Measurements from ENCODE around the gene ZMYND19.
A peak's percentile ranks its signal among the peaks of the same experiment; 100 is the strongest.
"Not testable (repeated sequence)": the region's sequence is repeated elsewhere in the genome, so short reads cannot be mapped to it uniquely, and the experiment has no call there.

Gene ZMYND19

GRCh38 chr9:137590469-137591383 lies at the start of gene ZMYND19:
ZMYND19 (minus strand) TSS chr9:137590512; CDS start chr9:137590263, 249 bp downstream.
- TF ChIP-seq JUND (IDR thresholded peaks at IDR 0.05; ENCODE audit: low read depth): no peak
- in situ Hi-C loops (cut with HindIII; ENCODE audit: low pct_unique_long_range_greater_than_20kb, low sequenced_read_pairs): no loop called here
- DNase-seq (ENCODE audit: low read depth in 1 of 2, low spot score in 1 of 2): peak; percentile 96 to 100

DNA sequence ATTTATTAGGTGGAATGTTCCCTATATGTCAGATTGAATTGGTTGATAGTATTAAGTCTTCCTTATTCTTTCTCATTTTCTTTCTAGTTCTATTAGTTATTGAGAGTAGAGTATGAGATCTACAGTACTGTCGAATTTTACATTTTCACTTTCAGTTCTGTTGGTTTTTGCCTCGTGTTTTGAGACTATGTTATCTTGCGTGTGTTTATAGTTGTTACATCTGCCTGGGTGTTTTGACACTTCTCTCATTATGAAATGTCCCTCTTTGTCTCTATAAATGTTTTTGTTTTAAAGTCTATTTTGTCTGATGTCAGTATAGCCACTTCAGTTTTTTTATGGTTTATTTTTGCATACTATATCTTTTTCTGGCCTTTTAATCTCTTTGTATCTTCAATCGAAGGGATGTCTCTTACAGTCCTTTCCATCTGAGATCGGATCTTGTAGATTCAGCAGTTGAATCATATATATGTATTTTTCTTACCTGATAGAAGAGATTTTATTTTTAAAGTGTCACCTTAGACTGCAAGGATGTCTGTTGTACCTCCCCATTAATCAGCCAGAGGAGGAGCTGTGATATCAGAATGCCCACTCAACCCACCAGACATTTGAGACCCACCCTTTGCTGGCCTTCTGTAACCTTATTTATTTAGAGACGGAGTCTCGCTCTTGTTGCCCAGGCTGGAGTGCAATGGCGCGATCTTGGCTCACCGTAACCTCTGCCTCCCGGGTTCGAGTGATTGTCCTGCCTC lies 49.2 kb upstream of the ZMYND19 start:
- DNase-seq (ENCODE audit: low read depth in 1 of 2, low spot score in 1 of 2): no peak
- in situ Hi-C loops (cut with HindIII; ENCODE audit: low pct_unique_long_range_greater_than_20kb, low sequenced_read_pairs): no loop called here
- no peak for TF ChIP-seq JUND (IDR thresholded peaks at IDR 0.05; ENCODE audit: low read depth)

DNA sequence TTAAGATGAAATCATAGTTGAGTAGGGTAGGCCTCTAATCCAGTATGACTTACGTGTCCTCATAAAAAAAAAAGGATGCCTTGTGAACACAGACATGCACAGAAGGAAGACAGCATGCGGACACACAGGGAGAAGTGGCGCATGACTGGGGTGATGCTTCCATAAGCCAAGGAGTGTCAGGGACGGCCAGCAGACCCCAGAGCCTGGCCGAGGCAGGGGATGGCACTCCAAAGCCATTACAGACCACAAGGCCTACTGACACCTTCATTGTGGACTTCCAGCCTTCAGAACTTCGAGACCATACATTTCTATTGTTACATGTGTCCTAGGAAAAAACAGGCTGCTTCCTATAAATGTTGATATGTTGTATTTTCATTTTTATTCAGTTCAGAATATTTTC lies 48.4 kb upstream of the ZMYND19 start:
- no peak for DNase-seq (ENCODE audit: low read depth in 1 of 2, low spot score in 1 of 2)
- in situ Hi-C loops (cut with HindIII; ENCODE audit: low pct_unique_long_range_greater_than_20kb, low sequenced_read_pairs): no loop called here
- no peak for TF ChIP-seq JUND (IDR thresholded peaks at IDR 0.05; ENCODE audit: low read depth)

GRCh38 chr9:137634016-137634415 lies 43.7 kb upstream of the ZMYND19 start:
- TF ChIP-seq JUND (IDR thresholded peaks at IDR 0.05; ENCODE audit: low read depth): no peak
- in situ Hi-C loops (cut with HindIII; ENCODE audit: low pct_unique_long_range_greater_than_20kb, low sequenced_read_pairs): no loop called here
- no peak for DNase-seq (ENCODE audit: low read depth in 1 of 2, low spot score in 1 of 2)

DNA sequence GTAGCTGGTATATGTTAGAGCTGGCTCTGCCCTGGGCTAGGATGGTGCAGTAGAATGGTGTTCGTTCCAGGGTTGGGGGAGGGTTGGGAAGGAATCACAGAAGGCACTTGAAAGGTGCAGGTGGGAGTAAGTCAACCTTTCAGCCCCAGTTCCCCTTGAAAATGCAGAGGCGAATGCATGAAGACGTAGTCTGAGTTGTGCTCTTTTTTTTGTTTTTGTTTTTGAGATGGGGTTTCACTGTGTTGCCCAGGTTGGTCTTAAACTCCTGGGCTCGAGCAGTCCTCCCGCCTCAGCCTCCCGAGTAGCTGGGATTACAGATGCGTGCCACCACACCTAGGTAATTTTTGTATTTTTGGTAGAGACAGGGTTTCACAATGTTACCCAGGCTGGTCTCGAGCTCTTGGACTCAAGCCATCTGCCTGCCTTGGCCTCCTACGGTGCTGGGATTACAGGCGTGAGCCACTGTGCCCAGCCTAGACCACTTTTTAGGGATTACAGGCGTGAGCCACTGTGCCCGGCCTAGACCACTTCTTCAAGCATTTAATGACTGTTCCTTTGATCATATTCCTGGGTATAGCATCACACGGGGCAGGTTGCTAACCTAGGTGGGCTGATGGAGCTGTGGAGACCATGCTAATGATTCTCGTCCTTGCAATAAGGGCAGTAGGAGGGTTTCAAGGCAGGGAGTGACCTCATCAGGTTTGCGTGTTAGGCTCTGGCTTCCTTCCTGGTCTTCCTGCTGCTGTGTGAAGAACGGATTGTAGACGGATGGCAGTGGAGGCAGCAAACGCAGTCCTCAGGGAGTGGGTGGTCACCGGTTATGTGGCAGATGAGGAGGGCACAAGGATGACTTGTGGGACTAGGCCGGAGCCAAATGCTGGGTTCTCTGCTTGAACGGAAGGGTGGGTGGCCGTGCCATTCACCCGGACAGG lies 42.2 kb upstream of the ZMYND19 start:
- in situ Hi-C loops (cut with HindIII; ENCODE audit: low pct_unique_long_range_greater_than_20kb, low sequenced_read_pairs): no loop called here
- TF ChIP-seq JUND (IDR thresholded peaks at IDR 0.05; ENCODE audit: low read depth): no peak
- DNase-seq (ENCODE audit: low read depth in 1 of 2, low spot score in 1 of 2): no peak

- DNase-seq (ENCODE audit: low read depth in 1 of 2, low spot score in 1 of 2): no peak
- no peak for TF ChIP-seq JUND (IDR thresholded peaks at IDR 0.05; ENCODE audit: low read depth)
- in situ Hi-C loops (cut with HindIII; ENCODE audit: low pct_unique_long_range_greater_than_20kb, low sequenced_read_pairs): no loop called here
These were observed 41.3 kb upstream of the ZMYND19 start for GRCh38 chr9:137631345-137632229.

- in situ Hi-C loops (cut with HindIII; ENCODE audit: low pct_unique_long_range_greater_than_20kb, low sequenced_read_pairs): no loop called here
- no peak for TF ChIP-seq JUND (IDR thresholded peaks at IDR 0.05; ENCODE audit: low read depth)
- DNase-seq (ENCODE audit: low read depth in 1 of 2, low spot score in 1 of 2): no peak
These were observed 40.4 kb upstream of the ZMYND19 start for GRCh38 chr9:137630679-137631078.

DNA sequence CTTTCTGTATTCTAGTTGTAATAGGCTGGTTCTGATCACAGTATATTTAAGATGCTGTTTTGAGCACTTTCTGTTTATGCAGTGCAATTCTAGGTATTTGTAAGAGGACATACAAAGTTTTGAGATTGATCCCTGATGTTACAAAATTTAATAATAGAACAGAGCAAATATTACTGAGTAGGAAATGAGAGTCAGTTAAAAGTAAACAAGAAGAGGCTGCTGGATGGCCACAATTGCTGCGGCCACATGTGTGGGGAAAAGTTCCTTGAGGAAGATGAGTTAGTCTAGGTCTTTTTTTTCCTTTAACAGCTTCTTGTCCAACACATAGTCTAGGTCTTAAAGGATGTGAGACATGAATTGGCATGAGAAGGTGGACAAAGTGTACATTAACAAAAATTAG lies 39.8 kb upstream of the ZMYND19 start:
- TF ChIP-seq JUND (IDR thresholded peaks at IDR 0.05; ENCODE audit: low read depth): no peak
- in situ Hi-C loops (cut with HindIII; ENCODE audit: low pct_unique_long_range_greater_than_20kb, low sequenced_read_pairs): no loop called here
- DNase-seq (ENCODE audit: low read depth in 1 of 2, low spot score in 1 of 2): no peak

DNA sequence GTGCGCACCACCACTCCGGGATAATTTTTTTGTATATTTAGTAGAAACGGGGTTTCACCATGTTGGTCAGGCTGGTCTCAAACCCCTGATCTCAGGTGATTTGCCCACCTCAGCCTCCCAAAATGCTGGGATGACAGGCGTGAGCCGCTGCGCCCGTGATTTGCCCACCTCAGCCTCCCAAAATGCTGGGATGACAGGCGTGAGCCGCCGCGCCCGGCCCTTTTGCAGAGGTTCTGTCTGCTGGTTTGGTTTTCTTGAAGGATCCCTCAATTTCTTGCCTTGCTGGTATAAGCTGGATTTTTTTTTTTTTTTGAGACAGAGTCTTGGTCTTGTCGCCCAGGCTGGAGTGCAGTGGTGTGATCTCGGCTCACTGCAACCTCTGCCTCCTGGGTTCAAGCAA lies 37.1 kb upstream of the ZMYND19 start:
- DNase-seq (ENCODE audit: low read depth in 1 of 2, low spot score in 1 of 2); in situ Hi-C loops (cut with HindIII; ENCODE audit: low pct_unique_long_range_greater_than_20kb, low sequenced_read_pairs): not testable (repeated sequence)

DNA sequence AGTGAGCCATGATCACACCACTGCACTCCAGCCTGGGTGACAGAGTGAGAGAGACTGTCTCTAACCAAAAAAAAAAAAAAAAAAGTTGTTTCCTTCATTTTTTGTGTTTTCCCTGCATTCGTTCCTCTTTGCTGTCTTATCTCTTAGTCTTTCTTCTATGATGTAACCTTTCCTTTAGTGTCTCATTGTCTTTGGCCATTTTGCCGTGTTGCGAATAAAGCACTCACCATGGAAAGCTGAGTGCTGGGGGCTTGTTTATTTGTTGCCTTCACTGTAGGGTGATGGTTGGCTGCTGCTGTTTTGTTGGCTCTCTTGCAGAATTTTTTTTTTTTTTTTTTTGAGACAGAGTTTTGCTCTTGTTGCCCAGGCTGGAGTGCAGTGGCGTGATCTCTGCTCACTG lies 36.2 kb upstream of the ZMYND19 start:
- TF ChIP-seq JUND (IDR thresholded peaks at IDR 0.05; ENCODE audit: low read depth): no peak
- in situ Hi-C loops (cut with HindIII; ENCODE audit: low pct_unique_long_range_greater_than_20kb, low sequenced_read_pairs): no loop called here
- DNase-seq (ENCODE audit: low read depth in 1 of 2, low spot score in 1 of 2): no peak

DNA sequence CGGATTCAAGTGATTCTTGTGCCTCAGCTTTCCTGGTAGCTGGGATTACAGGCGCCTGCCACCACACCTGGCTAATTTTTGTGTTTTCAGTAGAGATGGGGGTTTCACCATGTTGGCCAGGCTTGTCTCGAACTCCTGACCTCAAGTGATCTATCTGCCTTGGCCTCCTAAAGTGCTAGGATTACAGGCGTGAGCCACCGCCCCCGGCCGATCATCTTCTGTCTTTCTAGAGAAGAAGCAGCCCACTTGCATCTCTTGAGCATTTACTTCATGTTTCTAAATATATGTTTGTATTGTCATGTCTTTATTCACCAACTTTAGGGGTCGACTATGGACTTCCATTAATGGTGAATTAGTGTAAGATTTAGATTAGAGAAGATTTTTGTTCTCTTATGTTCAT lies 31.9 kb upstream of the ZMYND19 start:
- in situ Hi-C loops (cut with HindIII; ENCODE audit: low pct_unique_long_range_greater_than_20kb, low sequenced_read_pairs); DNase-seq (ENCODE audit: low read depth in 1 of 2, low spot score in 1 of 2): not testable (repeated sequence)
